B cell (primary cell): ENCODE results near the gene GPR162. TPM values are rescaled to one million over a fixed set of nuclear protein-coding genes. Genes with fewer than 3 reads are reported as not detected.

ENCODE experiments used
- ATAC-seq: fragments of 200-7000 bp; cut with Tn5 transposase; one replicate; pipeline ENCODE4 v1.10.0; 2021; ENCODE audit warnings: low read depth, mild to moderate bottlenecking, moderate number of reproducible peaks, moderate library complexity
- CTCF ChIA-PET: fragments of 350-600 bp; sonication (Branson Sonifier 250); formaldehyde crosslinking; loops from one replicate; lab custom pipeline; 2021; ENCODE audit warnings: antibody characterized with exemption, inconsistent platforms; lab: Charles Lee
- POLR2A ChIA-PET: fragments of 350-600 bp; sonication (Branson Sonifier 250); formaldehyde crosslinking; loops from one replicate; lab custom pipeline; 2021; ENCODE audit warnings: antibody characterized with exemption; lab: Charles Lee
- DNase-seq: peaks from one replicate; pipeline ENCODE4 v3.0.0; 2013
- H2AFZ ChIP-seq: 2 replicates; pipeline ENCODE4 v1.6.1; 2012; ENCODE audit warnings: mild to moderate bottlenecking, low read depth, low read length; ENCODE audit not compliant: insufficient read depth, poor library complexity, severe bottlenecking
- H3K27ac ChIP-seq, 2 donors: 1 replicate in 1 of 2; 2 replicates in 1 of 2; pipeline ENCODE4 v1.5.1; 2012 to 2013; ENCODE audit warnings: low read length in 2 of 2, mild to moderate bottlenecking in 2 of 2, moderate library complexity in 1 of 2
- H3K27me3 ChIP-seq, 4 experiments: fragments of 200-600 bp in 1 of 4; sonication (generic) in 1 of 4; replicated peaks in 1 of 4; 1 replicate in 2 of 4; 2 replicates in 2 of 4; pipeline versions ENCODE4 v1.6.1 to v1.7.0; 2013 to 2016; ENCODE audit warnings: low read length in 3 of 4, mild to moderate bottlenecking in 2 of 4, mixed read lengths in 1 of 4, moderate library complexity in 1 of 4; ENCODE audit not compliant: insufficient read depth in 4 of 4, control insufficient read depth in 3 of 4; ENCODE audit errors: control extremely low read depth in 1 of 4
- H3K36me3 ChIP-seq, 2 experiments: replicated peaks in 1 of 2; 1 replicate in 1 of 2; 2 replicates in 1 of 2; pipeline versions ENCODE4 v1.6.1 to v1.7.1; 2013; ENCODE audit warnings: low read length in 1 of 2; ENCODE audit not compliant: insufficient read depth in 2 of 2, control insufficient read depth in 1 of 2; ENCODE audit errors: control extremely low read depth in 1 of 2, extremely low read depth in 1 of 2
- H3K4me1 ChIP-seq, 2 donors: fragments of 200-600 bp in 1 of 2; sonication (generic) in 1 of 2; 1 replicate in 1 of 2; 2 replicates in 1 of 2; pipeline versions ENCODE4 v1.5.1 to v1.6.1; 2013 to 2017; ENCODE audit warnings: low read length in 2 of 2; ENCODE audit not compliant: control insufficient read depth in 2 of 2, insufficient read depth in 2 of 2
- H3K4me2 ChIP-seq: replicated peaks from 2 replicates; pipeline ENCODE3; 2012; ENCODE audit warnings: mild to moderate bottlenecking, low read depth, low read length; ENCODE audit not compliant: poor library complexity, severe bottlenecking
- H3K4me3 ChIP-seq, 5 experiments: fragments of 200-600 bp in 1 of 5; sonication (generic) in 1 of 5; 1 replicate in 3 of 5; 2 replicates in 2 of 5; pipeline versions ENCODE4 v1.5.1 to v1.7.0; 2011 to 2016; ENCODE audit warnings: low read length in 4 of 5, mild to moderate bottlenecking in 4 of 5, low read depth in 2 of 5, control low read depth in 1 of 5, moderate library complexity in 1 of 5; ENCODE audit not compliant: insufficient read depth in 1 of 5; ENCODE audit errors: control extremely low read depth in 1 of 5, extremely low read depth in 1 of 5
- H3K79me2 ChIP-seq: fragments of 200-600 bp; sonication (generic); one replicate; pipeline ENCODE4 v1.6.0; 2016; ENCODE audit warnings: low read length; ENCODE audit not compliant: control insufficient read depth, insufficient read depth
- H3K9ac ChIP-seq: fragments of 200-600 bp; sonication (generic); 2 replicates; pipeline ENCODE4 v1.6.1; 2017; ENCODE audit warnings: mild to moderate bottlenecking, low read length, moderate library complexity
- H3K9me3 ChIP-seq, 3 donors: one replicate each; pipeline versions ENCODE4 v1.6.1 to v1.7.1; 2013; ENCODE audit warnings: low read length in 2 of 3; ENCODE audit not compliant: control insufficient read depth in 2 of 3, insufficient read depth in 1 of 3; ENCODE audit errors: control extremely low read depth in 1 of 3
- H4K20me1 ChIP-seq: 2 replicates; pipeline ENCODE4 v1.6.0; 2012; ENCODE audit warnings: mild to moderate bottlenecking, low read length; ENCODE audit not compliant: insufficient read depth, control insufficient read depth, poor library complexity, severe bottlenecking
- H3K27ac Mint-ChIP-seq: one replicate; pipeline ENCODE4 v1.8.0; 2021; ENCODE audit warnings: mixed read lengths
- H3K27me3 Mint-ChIP-seq: one replicate; pipeline ENCODE4 v1.8.0; 2021; ENCODE audit warnings: mixed read lengths
- H3K4me1 Mint-ChIP-seq: one replicate; pipeline ENCODE4 v1.8.0; 2021; ENCODE audit warnings: mixed read lengths
- H3K4me3 Mint-ChIP-seq: one replicate; pipeline ENCODE4 v1.8.0; 2021; ENCODE audit warnings: mixed read lengths
- H3K9me3 Mint-ChIP-seq: one replicate; pipeline ENCODE4 v1.8.0; 2022; ENCODE audit warnings: mixed read lengths; ENCODE audit not compliant: insufficient read depth
- CTCF ChIP-seq: fragments of 200-600 bp; IDR thresholded peaks from one replicate; pipeline ENCODE4 v1.8.0; 2022; ENCODE audit warnings: antibody characterized with exemption, mild to moderate bottlenecking
- EZH2 ChIP-seq: IDR thresholded peaks from 2 replicates; pipeline ENCODE4 v1.6.1; 2012; ENCODE audit warnings: borderline replicate concordance, low read depth, mild to moderate bottlenecking, moderate library complexity, low read length; ENCODE audit not compliant: insufficient read depth, poor library complexity, severe bottlenecking
- WGBS: methylation state at CpG from one replicate; pipeline ENCODE4 v1.1.5; 2013; ENCODE audit warnings: missing lambda C conversion rate; ENCODE audit not compliant: insufficient coverage; 5-methylcytosine and 5-hydroxymethylcytosine counted together
- intact Hi-C: fragments of 100-400 bp; cut with micrococcal nuclease; formaldehyde crosslinking; loops from one replicate; pipeline ENCODE4 v1.10.0; 2022
- polyA plus RNA-seq: library from polyadenylated mRNA; depleted of rRNA; stranded (reverse); fragments of >200 nt; gene quantifications from 2 replicates; pipeline ENCODE4 v1.2.3, GENCODE V29; 2012
- total RNA-seq, 2 donors: library from RNA; stranded (reverse); fragments of 120-200 nt in 1 of 2; gene quantifications; 1 replicate in 1 of 2; 2 replicates in 1 of 2; pipeline versions ENCODE4 v1.2.3 to v1.2.4, GENCODE V29; 2013 to 2022

The GPR162 gene
- total and polyA plus RNA-seq, 2 donors (not counting 1 experiment from before 2014, with no cell fraction given), result 0.54 TPM; not detected in 1

- ATAC-seq (no peak), DNase-seq (no peak)
- Histone ChIP-seq H3K4me3 (peak overlapping the region in 4 of 5 experiments; percentile 52 to 73 (median 62)), H3K4me1 (peaks cover 23 to 29% of the 10 kb centered on the region in 2 donors), H3K79me2 (no peaks in the 10 kb centered on the region), H3K36me3 (no peaks in the 10 kb centered on the region), H2AFZ (peak overlapping the region; percentile 91), H3K9ac (peak overlapping the region; percentile 80), H3K9me3 (peaks cover 0 to 11% (median 0%) of the 10 kb centered on the region in 3 donors), H3K4me2 (peak overlapping the region; percentile 100), H3K27ac (no peak overlapping the region), H3K27me3 (peaks cover 0 to 64% (median 33%) of the 10 kb centered on the region in 4 experiments), H4K20me1 (peaks cover 11% of the 10 kb centered on the region)
- TF ChIP-seq CTCF, result no peak
- no peak for TF ChIP-seq EZH2
- Mint-ChIP-seq H3K27ac (no peak overlapping the region), H3K27me3 (peaks cover 71% of the 10 kb centered on the region), H3K4me3 (peak overlapping the region; percentile 93), H3K9me3 (no peaks in the 10 kb centered on the region), H3K4me1 (peaks cover 21% of the 10 kb centered on the region)
- POLR2A ChIA-PET, result interaction anchor here (1.3 to 1.5 kb wide), 3 partner anchors 43 to 106 kb away, joined by 3 to 4 read pairs (median 3); partner anchors contain the start of genes COPS7A, MLF2 and SPSB2
- 77% methylated on average over 15 of the region's 19 CpGs for WGBS
- CTCF ChIA-PET, result interaction anchor here (1.0 to 1.8 kb wide), 5 partner anchors 10 to 77 kb away, joined by 3 to 5 read pairs (median 4); partner anchors contain the start of genes CDCA3, MLF2 and USP5
- intact Hi-C loops, result no loop called here
These were observed 8.1 kb downstream of the GPR162 start for GRCh38 chr12:6829536-6830220.
